ENCODE results near the gene KIRREL1. TPM values are rescaled to one million over a fixed set of nuclear protein-coding genes. Genes with fewer than 3 reads are reported as not detected.

KIRREL1 gene
- total and polyA plus RNA-seq, 9 donors = 21.6 to 55.3 (median 37.3) TPM

DNA sequence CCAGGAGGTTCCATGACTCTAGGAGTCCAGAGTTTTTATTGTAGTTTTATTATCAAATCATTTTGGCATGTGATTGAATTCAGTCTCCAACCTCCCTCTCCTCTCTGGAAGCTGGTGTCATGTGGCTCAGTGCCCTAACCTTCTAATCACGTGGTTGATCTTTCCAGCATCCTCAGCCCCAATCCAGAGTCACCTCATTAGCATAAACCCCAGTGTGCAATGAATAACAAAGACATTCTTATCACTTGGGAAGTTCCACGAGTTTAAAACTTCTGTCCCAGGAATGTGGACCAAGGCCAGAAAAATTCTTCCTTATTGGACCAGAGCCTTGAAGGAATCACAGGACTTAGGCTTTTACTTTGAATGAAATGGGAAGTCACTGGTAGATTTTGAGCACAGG, 52.2 kb downstream of the KIRREL1 start:
- Histone ChIP-seq H3K27me3 (ENCODE audit: control insufficient read depth, insufficient read depth, low read length) (no peaks in the 10 kb centered on the region), H3K9me3 (replicated peaks; ENCODE audit: control insufficient read depth, low read depth, low read length) (no peaks in the 10 kb centered on the region), H3K27ac (ENCODE audit: low read length) (no peak overlapping the region), H3K4me3 (ENCODE audit: low read length) (no peak overlapping the region), H3K4me1 (ENCODE audit: control insufficient read depth, insufficient read depth, low read length) (peaks cover 30% of the 10 kb centered on the region), H3K36me3 (ENCODE audit: control insufficient read depth, insufficient read depth, low read length) (no peaks in the 10 kb centered on the region)
- WGBS (ENCODE audit: insufficient coverage) = 11% methylated on average over 1 of the region's 2 CpGs
- DNase-seq = peak; percentile 59

DNA sequence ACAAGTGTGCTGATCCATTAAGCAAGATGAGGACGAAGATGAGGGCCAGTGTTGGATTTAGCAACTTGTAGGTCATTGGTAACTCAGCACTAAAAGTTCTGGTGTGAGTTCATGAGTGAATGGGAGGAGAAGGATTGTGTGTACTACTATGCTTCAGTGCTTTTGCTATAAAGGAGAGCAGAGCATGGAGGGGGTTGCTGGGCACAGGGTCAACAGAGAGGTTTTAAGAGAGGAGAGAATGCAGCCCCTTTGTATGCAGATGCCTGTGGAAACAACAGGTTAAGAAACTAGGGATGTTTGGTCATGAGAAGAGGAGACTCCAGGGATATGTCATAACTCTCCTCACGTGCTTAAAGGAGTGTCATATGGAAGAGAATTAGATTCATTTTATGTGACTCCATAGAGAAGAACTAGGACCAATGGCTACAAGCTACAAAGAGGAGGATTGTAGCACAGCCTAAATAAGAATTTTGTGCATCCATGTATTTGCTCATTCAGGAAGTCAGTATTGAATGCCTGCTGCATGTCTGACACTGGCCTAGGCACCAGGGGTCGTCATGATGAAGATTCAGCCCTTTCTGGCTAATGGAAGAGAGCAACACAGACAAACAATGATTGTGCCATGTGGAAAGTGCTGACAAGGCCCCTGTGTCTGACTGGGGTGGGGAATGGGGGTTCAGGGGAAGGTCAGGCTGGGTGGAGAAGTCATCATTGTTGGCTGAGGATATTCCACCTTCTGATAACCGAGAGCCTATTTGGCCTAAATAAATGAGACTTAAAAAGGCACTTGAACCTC, 53.5 kb downstream of the KIRREL1 start:
- no peaks in the 10 kb centered on the region for H3K9me3 ChIP-seq (replicated peaks; ENCODE audit: control insufficient read depth, low read depth, low read length)
- WGBS (ENCODE audit: insufficient coverage) = 69% methylated on average over 2 of the region's 4 CpGs
- H3K4me3 ChIP-seq (ENCODE audit: low read length) = no peak overlapping the region
- no peaks in the 10 kb centered on the region for H3K27me3 ChIP-seq (ENCODE audit: control insufficient read depth, insufficient read depth, low read length)
- peaks cover 30% of the 10 kb centered on the region for H3K4me1 ChIP-seq (ENCODE audit: control insufficient read depth, insufficient read depth, low read length)
- no peak overlapping the region for H3K27ac ChIP-seq (ENCODE audit: low read length)
- H3K36me3 ChIP-seq (ENCODE audit: control insufficient read depth, insufficient read depth, low read length) = peaks cover 4% of the 10 kb centered on the region
- DNase-seq = no peak

- H3K36me3 ChIP-seq (ENCODE audit: control insufficient read depth, insufficient read depth, low read length) = peaks cover 4% of the 10 kb centered on the region
- H3K27ac ChIP-seq (ENCODE audit: low read length) = no peak overlapping the region
- no peak overlapping the region for H3K4me3 ChIP-seq (ENCODE audit: low read length)
- 51% methylated on average over 3 of the region's 8 CpGs for WGBS (ENCODE audit: insufficient coverage)
- H3K27me3 ChIP-seq (ENCODE audit: control insufficient read depth, insufficient read depth, low read length) = no peaks in the 10 kb centered on the region
- DNase-seq = no peak
- H3K4me1 ChIP-seq (ENCODE audit: control insufficient read depth, insufficient read depth, low read length) = peaks cover 28% of the 10 kb centered on the region
- no peaks in the 10 kb centered on the region for H3K9me3 ChIP-seq (replicated peaks; ENCODE audit: control insufficient read depth, low read depth, low read length)
These were observed 55.1 kb downstream of the KIRREL1 start for GRCh38 chr1:158048371-158049067.

- H3K27ac ChIP-seq (ENCODE audit: low read length) = peak overlapping the region; percentile 5
- H3K4me1 ChIP-seq (ENCODE audit: control insufficient read depth, insufficient read depth, low read length) = peaks cover 25% of the 10 kb centered on the region
- no peak overlapping the region for H3K4me3 ChIP-seq (ENCODE audit: low read length)
- no peaks in the 10 kb centered on the region for H3K9me3 ChIP-seq (replicated peaks; ENCODE audit: control insufficient read depth, low read depth, low read length)
- 17% methylated on average over 1 of the region's 5 CpGs for WGBS (ENCODE audit: insufficient coverage)
- peaks cover 4% of the 10 kb centered on the region for H3K36me3 ChIP-seq (ENCODE audit: control insufficient read depth, insufficient read depth, low read length)
- no peaks in the 10 kb centered on the region for H3K27me3 ChIP-seq (ENCODE audit: control insufficient read depth, insufficient read depth, low read length)
- DNase-seq = peak; percentile 90
These were observed 56.4 kb downstream of the KIRREL1 start for GRCh38 chr1:158049853-158050252.

DNA sequence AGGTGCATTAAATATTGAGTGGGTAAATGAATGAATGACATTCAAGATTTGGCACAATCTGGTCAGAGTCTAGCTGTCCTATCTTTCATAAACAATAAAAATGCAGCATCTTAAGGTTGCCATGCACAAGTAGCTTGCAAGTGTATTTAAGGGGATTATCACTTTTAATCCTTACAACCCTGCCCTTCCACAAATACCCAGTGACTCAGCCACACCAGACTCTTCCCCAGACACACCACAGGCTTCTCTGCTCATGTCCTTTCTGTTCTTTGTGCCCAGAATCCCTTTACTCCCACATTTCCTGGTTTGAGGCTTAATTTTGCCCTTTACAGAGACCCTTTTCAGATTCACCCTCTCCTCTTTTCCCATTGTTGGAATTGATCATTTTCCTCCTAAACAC, 59.8 kb downstream of the KIRREL1 start:
- no peak for DNase-seq
- Histone ChIP-seq H3K36me3 (ENCODE audit: control insufficient read depth, insufficient read depth, low read length) (peaks cover 8% of the 10 kb centered on the region), H3K27me3 (ENCODE audit: control insufficient read depth, insufficient read depth, low read length) (no peaks in the 10 kb centered on the region), H3K4me1 (ENCODE audit: control insufficient read depth, insufficient read depth, low read length) (peaks cover 28% of the 10 kb centered on the region), H3K27ac (ENCODE audit: low read length) (no peak overlapping the region), H3K4me3 (ENCODE audit: low read length) (no peak overlapping the region), H3K9me3 (replicated peaks; ENCODE audit: control insufficient read depth, low read depth, low read length) (no peaks in the 10 kb centered on the region)

GRCh38 chr1:158054721-158055120, 61.3 kb downstream of the KIRREL1 start:
- DNase-seq = no peak
- Histone ChIP-seq H3K9me3 (replicated peaks; ENCODE audit: control insufficient read depth, low read depth, low read length) (no peaks in the 10 kb centered on the region), H3K36me3 (ENCODE audit: control insufficient read depth, insufficient read depth, low read length) (peaks cover 12% of the 10 kb centered on the region), H3K27ac (ENCODE audit: low read length) (no peak overlapping the region), H3K27me3 (ENCODE audit: control insufficient read depth, insufficient read depth, low read length) (no peaks in the 10 kb centered on the region), H3K4me3 (ENCODE audit: low read length) (no peak overlapping the region), H3K4me1 (ENCODE audit: control insufficient read depth, insufficient read depth, low read length) (peaks cover 32% of the 10 kb centered on the region)
- WGBS (ENCODE audit: insufficient coverage) = 100% methylated on average over 2 of the region's 4 CpGs

- peaks cover 29% of the 10 kb centered on the region for H3K4me1 ChIP-seq (ENCODE audit: control insufficient read depth, insufficient read depth, low read length)
- no peak overlapping the region for H3K4me3 ChIP-seq (ENCODE audit: low read length)
- no peak for DNase-seq
- H3K27me3 ChIP-seq (ENCODE audit: control insufficient read depth, insufficient read depth, low read length) = no peaks in the 10 kb centered on the region
- WGBS (ENCODE audit: insufficient coverage) = 56% methylated on average over 3 of the region's 4 CpGs
- H3K36me3 ChIP-seq (ENCODE audit: control insufficient read depth, insufficient read depth, low read length) = peaks cover 11% of the 10 kb centered on the region
- H3K27ac ChIP-seq (ENCODE audit: low read length) = no peak overlapping the region
- H3K9me3 ChIP-seq (replicated peaks; ENCODE audit: control insufficient read depth, low read depth, low read length) = no peaks in the 10 kb centered on the region
These were observed 62.4 kb downstream of the KIRREL1 start for GRCh38 chr1:158055854-158056253.

GRCh38 chr1:158056498-158056897, 63.1 kb downstream of the KIRREL1 start:
- peaks cover 9% of the 10 kb centered on the region for H3K36me3 ChIP-seq (ENCODE audit: control insufficient read depth, insufficient read depth, low read length)
- H3K9me3 ChIP-seq (replicated peaks; ENCODE audit: control insufficient read depth, low read depth, low read length) = no peaks in the 10 kb centered on the region
- no peaks in the 10 kb centered on the region for H3K27me3 ChIP-seq (ENCODE audit: control insufficient read depth, insufficient read depth, low read length)
- no peak overlapping the region for H3K27ac ChIP-seq (ENCODE audit: low read length)
- 42% methylated on average over 2 of the region's 5 CpGs for WGBS (ENCODE audit: insufficient coverage)
- peaks cover 29% of the 10 kb centered on the region for H3K4me1 ChIP-seq (ENCODE audit: control insufficient read depth, insufficient read depth, low read length)
- no peak for DNase-seq
- H3K4me3 ChIP-seq (ENCODE audit: low read length) = no peak overlapping the region

GRCh38 chr1:158058237-158058985, 65.0 kb downstream of the KIRREL1 start:
- no peaks in the 10 kb centered on the region for H3K9me3 ChIP-seq (replicated peaks; ENCODE audit: control insufficient read depth, low read depth, low read length)
- 55% methylated on average over 6 of the region's 10 CpGs for WGBS (ENCODE audit: insufficient coverage)
- no peak for DNase-seq
- H3K27me3 ChIP-seq (ENCODE audit: control insufficient read depth, insufficient read depth, low read length) = no peaks in the 10 kb centered on the region
- peaks cover 11% of the 10 kb centered on the region for H3K36me3 ChIP-seq (ENCODE audit: control insufficient read depth, insufficient read depth, low read length)
- H3K27ac ChIP-seq (ENCODE audit: low read length) = no peak overlapping the region
- peaks cover 29% of the 10 kb centered on the region for H3K4me1 ChIP-seq (ENCODE audit: control insufficient read depth, insufficient read depth, low read length)
- H3K4me3 ChIP-seq (ENCODE audit: low read length) = no peak overlapping the region

DNA sequence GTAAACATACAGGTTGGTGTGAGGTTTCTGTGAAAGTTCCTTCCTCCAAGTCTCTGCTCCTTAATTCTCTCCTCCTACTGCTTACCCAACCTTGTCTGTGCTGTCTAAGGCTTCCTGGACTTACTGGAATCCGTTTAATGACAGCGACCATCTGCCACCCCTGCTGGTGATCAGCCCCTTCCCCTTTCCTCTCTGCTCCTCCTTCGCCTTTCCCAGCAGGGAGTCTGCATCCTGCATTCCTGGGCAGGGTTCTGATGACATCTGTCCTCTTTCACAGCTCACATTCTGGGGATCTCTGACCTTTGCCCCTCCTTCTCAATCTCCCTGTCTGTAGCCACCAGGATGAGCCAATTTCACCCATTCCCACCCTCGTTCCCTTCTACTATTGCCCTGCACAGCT, 66.5 kb downstream of the KIRREL1 start:
- H3K27ac ChIP-seq (ENCODE audit: low read length) = no peak overlapping the region
- H3K9me3 ChIP-seq (replicated peaks; ENCODE audit: control insufficient read depth, low read depth, low read length) = no peaks in the 10 kb centered on the region
- 35% methylated on average over 4 of the region's 4 CpGs for WGBS (ENCODE audit: insufficient coverage)
- no peaks in the 10 kb centered on the region for H3K27me3 ChIP-seq (ENCODE audit: control insufficient read depth, insufficient read depth, low read length)
- H3K36me3 ChIP-seq (ENCODE audit: control insufficient read depth, insufficient read depth, low read length) = peaks cover 11% of the 10 kb centered on the region
- no peak for DNase-seq
- peaks cover 28% of the 10 kb centered on the region for H3K4me1 ChIP-seq (ENCODE audit: control insufficient read depth, insufficient read depth, low read length)
- H3K4me3 ChIP-seq (ENCODE audit: low read length) = no peak overlapping the region
